OCI-LY7 (cell line): ENCODE data around the gene C16orf87. TPM values are rescaled to one million over a fixed set of nuclear protein-coding genes. Genes with fewer than 3 reads are reported as not detected.
A peak's percentile ranks its signal among the peaks of the same experiment; 100 is the strongest.

ENCODE experiments used
- BruUV-seq: library from RNA; stranded (reverse); fragments of 400-500 nt; replicated peaks from 2 replicates; lab custom pipeline; 2021; lab: Mats Ljungman, UMichigan
- CTCF ChIA-PET: fragments of 300-600 bp; sonication (Branson Sonifier 250); formaldehyde crosslinking; loops from one replicate; lab custom pipeline; 2022; ENCODE audit warnings: antibody characterized with exemption; ENCODE audit not compliant: unreplicated experiment; lab: Charles Lee
- POLR2A ChIA-PET: fragments of 300-600 bp; sonication (Branson Sonifier 250); formaldehyde crosslinking; loops from one replicate; lab custom pipeline; 2022; ENCODE audit warnings: antibody characterized with exemption; lab: Charles Lee
- DNase-seq: peaks from one replicate; pipeline ENCODE4 v3.0.0-alpha.2; 2015; ENCODE audit warnings: low spot score
- H2AFZ ChIP-seq: fragments of 200-600 bp; sonication (generic), shearing (Covaris generic); 2 replicates; pipeline ENCODE4 v1.6.1; 2014; ENCODE audit warnings: mild to moderate bottlenecking, antibody characterized with exemption, low read length, moderate library complexity
- H3K27ac ChIP-seq: fragments of 200-600 bp; sonication (generic); 2 replicates; pipeline ENCODE4 v1.5.1; 2014; ENCODE audit warnings: mixed run types, low read depth, mild to moderate bottlenecking, moderate library complexity, low read length, inconsistent platforms; ENCODE audit not compliant: poor library complexity, severe bottlenecking
- H3K36me3 ChIP-seq: fragments of 200-600 bp; sonication (generic); 2 replicates; pipeline ENCODE4 v1.6.1; 2014; ENCODE audit warnings: mild to moderate bottlenecking, antibody characterized with exemption, low read length, moderate library complexity, mixed read lengths; ENCODE audit not compliant: insufficient read depth
- H3K4me1 ChIP-seq: fragments of 200-600 bp; sonication (generic); 2 replicates; pipeline ENCODE4 v1.5.1; 2014; ENCODE audit warnings: mild to moderate bottlenecking, low read length; ENCODE audit not compliant: insufficient read depth, poor library complexity, severe bottlenecking
- H3K4me2 ChIP-seq: fragments of 200-600 bp; sonication (generic); 2 replicates; pipeline ENCODE4 v1.6.1; 2014; ENCODE audit warnings: mild to moderate bottlenecking, low read length
- H3K4me3 ChIP-seq: fragments of 200-600 bp; sonication (generic); 2 replicates; pipeline ENCODE4 v1.5.1; 2014; ENCODE audit warnings: mild to moderate bottlenecking, low read depth, low read length; ENCODE audit not compliant: poor library complexity, severe bottlenecking
- H3K79me2 ChIP-seq: fragments of 200-600 bp; sonication (generic); 2 replicates; pipeline ENCODE4 v1.6.1; 2016; ENCODE audit warnings: low read depth, mild to moderate bottlenecking, low read length, moderate library complexity, mixed read lengths; ENCODE audit not compliant: insufficient read depth
- H3K9me2 ChIP-seq: fragments of 200-600 bp; sonication (generic); 2 replicates; pipeline ENCODE4 v1.6.1; 2016; ENCODE audit warnings: mild to moderate bottlenecking, low read length, mixed read lengths; ENCODE audit not compliant: insufficient read depth
- H3K9me3 ChIP-seq: fragments of 200-600 bp; sonication (generic); 2 replicates; pipeline ENCODE4 v1.6.1; 2014; ENCODE audit warnings: mild to moderate bottlenecking, mixed run types, low read length, mixed read lengths
- H4K20me1 ChIP-seq: fragments of 200-600 bp; sonication (generic); 2 replicates; pipeline ENCODE4 v1.6.1; 2014; ENCODE audit warnings: mild to moderate bottlenecking, antibody characterized with exemption, low read length, moderate library complexity, mixed read lengths; ENCODE audit not compliant: insufficient read depth
- EZH2phosphoT487 ChIP-seq: fragments of 200-600 bp; sonication (generic); IDR thresholded peaks from 2 replicates; pipeline ENCODE4 v1.6.1; 2018; ENCODE audit warnings: low read depth, borderline replicate concordance, mild to moderate bottlenecking, mixed run types, antibody characterized with exemption, low read length, moderate library complexity, mixed read lengths
- intact Hi-C: fragments of 100-400 bp; cut with micrococcal nuclease; formaldehyde crosslinking; loops from one replicate; pipeline ENCODE4 v1.10.0; 2022; ENCODE audit not compliant: unreplicated experiment
- total RNA-seq, 2 experiments: library from RNA; depleted of rRNA in 1 of 2; stranded (reverse); fragments of >200 nt in 1 of 2; shearing (Covaris generic) in 1 of 2; gene quantifications; 2 replicates each; pipeline ENCODE4 v1.2.3, GENCODE V29; 2014 to 2022
- TF ChIP-seq, protein P1 (sequence below): fragments of 200-600 bp; sonication (generic); conservative IDR thresholded peaks from 2 replicates; pipeline ENCODE4 v1.5.1; 2014; ENCODE audit warnings: mild to moderate bottlenecking, antibody characterized with exemption, low read length, moderate library complexity, mixed read lengths

Gene C16orf87
- total RNA-seq, 2 experiments from 2014 or later = 9.1 to 21.1 TPM

GRCh38 chr16:46748775-46749705, 81.9 kb downstream of the C16orf87 start:
- H4K20me1 ChIP-seq = no peaks in the 10 kb centered on the region
- POLR2A ChIA-PET = no interaction called here
- no peak overlapping the region for H3K27ac ChIP-seq

GRCh38 chr16:46747777-46748651, 83.0 kb downstream of the C16orf87 start, which contains the start of gene MYLK3:
Gene MYLK3 (minus strand): TSS chr16:46748344. CDS start chr16:46748193, 151 bp downstream.
- no peaks in the 10 kb centered on the region for H3K36me3 ChIP-seq
- no peak within 1 kb of the TSS for H3K27ac ChIP-seq
- H3K9me3 ChIP-seq = no peaks in the 10 kb centered on the region
- no peaks in the 10 kb centered on the region for H3K9me2 ChIP-seq
- H3K4me3 ChIP-seq = no peak within 1 kb of the TSS
- H4K20me1 ChIP-seq = no peaks in the 10 kb centered on the region
- H3K4me1 ChIP-seq = peaks cover 14% of the 10 kb centered on the region
- H3K79me2 ChIP-seq = no peaks in the 10 kb centered on the region
- no peak within 1 kb of the TSS for H3K4me2 ChIP-seq
- no peak for DNase-seq
- ChIA-PET CTCF (no interaction called here), POLR2A (interaction anchor here (0.6 to 1.1 kb wide), 2 partner anchors 14 to 42 kb away, joined by 3 to 4 read pairs; no protein-coding TSS in a partner anchor)
- intact Hi-C loops = no loop called here
- no peak for TF ChIP-seq EZH2phosphoT487
- TF ChIP-seq, protein P1, sequence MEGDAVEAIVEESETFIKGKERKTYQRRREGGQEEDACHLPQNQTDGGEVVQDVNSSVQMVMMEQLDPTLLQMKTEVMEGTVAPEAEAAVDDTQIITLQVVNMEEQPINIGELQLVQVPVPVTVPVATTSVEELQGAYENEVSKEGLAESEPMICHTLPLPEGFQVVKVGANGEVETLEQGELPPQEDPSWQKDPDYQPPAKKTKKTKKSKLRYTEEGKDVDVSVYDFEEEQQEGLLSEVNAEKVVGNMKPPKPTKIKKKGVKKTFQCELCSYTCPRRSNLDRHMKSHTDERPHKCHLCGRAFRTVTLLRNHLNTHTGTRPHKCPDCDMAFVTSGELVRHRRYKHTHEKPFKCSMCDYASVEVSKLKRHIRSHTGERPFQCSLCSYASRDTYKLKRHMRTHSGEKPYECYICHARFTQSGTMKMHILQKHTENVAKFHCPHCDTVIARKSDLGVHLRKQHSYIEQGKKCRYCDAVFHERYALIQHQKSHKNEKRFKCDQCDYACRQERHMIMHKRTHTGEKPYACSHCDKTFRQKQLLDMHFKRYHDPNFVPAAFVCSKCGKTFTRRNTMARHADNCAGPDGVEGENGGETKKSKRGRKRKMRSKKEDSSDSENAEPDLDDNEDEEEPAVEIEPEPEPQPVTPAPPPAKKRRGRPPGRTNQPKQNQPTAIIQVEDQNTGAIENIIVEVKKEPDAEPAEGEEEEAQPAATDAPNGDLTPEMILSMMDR = no peak
- peak within 1 kb of the TSS; percentile 22; the same call in 1 of the 2 replicates for H2AFZ ChIP-seq
- BruUV-seq = no TSS peak

More at GRCh38 chr16:46748775-46749705, 81.9 kb downstream of the C16orf87 start:
- H3K79me2 ChIP-seq = no peaks in the 10 kb centered on the region
- intact Hi-C loops = no loop called here
- TF ChIP-seq, protein P1 = no peak
- no peak for TF ChIP-seq EZH2phosphoT487
- CTCF ChIA-PET = interaction anchor here (0.5 kb wide), 1 partner anchor 122 kb away, joined by 3 read pairs; no protein-coding TSS in a partner anchor
- DNase-seq = peak; percentile 18
- no peak overlapping the region for H3K4me3 ChIP-seq
- no peaks in the 10 kb centered on the region for H3K9me2 ChIP-seq
- no peaks in the 10 kb centered on the region for H3K36me3 ChIP-seq
- BruUV-seq = no TSS peak
- peaks cover 5% of the 10 kb centered on the region for H3K4me1 ChIP-seq
- H3K9me3 ChIP-seq = no peaks in the 10 kb centered on the region
- peak overlapping the region; percentile 22; the same call in 1 of the 2 replicates for H2AFZ ChIP-seq
- H3K4me2 ChIP-seq = no peak overlapping the region
